IMR-90 (cell line): ENCODE results near the gene TYW5. TPM values are rescaled to one million over a fixed set of nuclear protein-coding genes. Genes with fewer than 3 reads are reported as not detected.

ENCODE experiments used
- ATAC-seq: fragments of 200-7000 bp; cut with Tn5 transposase; 2 replicates; pipeline ENCODE4 v1.9.1; 2020; ENCODE audit warnings: low read depth, mild to moderate bottlenecking, moderate library complexity
- BruUV-seq: library from RNA; stranded (reverse); fragments of 400-500 nt; replicated peaks from 2 replicates; lab custom pipeline; 2021; lab: Mats Ljungman, UMichigan
- CTCF ChIA-PET: fragments of 300-600 bp; formaldehyde crosslinking; extraction: SDS; loops from one replicate; lab custom pipeline; 2021; ENCODE audit warnings: antibody characterized with exemption; lab: Yijun Ruan, JAX
- POLR2A ChIA-PET: fragments of 300-600 bp; sonication (Branson Sonifier 250); formaldehyde crosslinking; loops from one replicate; lab custom pipeline; 2022; ENCODE audit warnings: antibody characterized with exemption; ENCODE audit not compliant: unreplicated experiment; lab: Charles Lee
- DNase-seq: peaks from one replicate; pipeline ENCODE4 v3.0.0; 2013
- H2AFZ ChIP-seq: replicated peaks from 2 replicates; pipeline ENCODE3; 2013; ENCODE audit warnings: low read length, mild to moderate bottlenecking; ENCODE audit not compliant: poor library complexity
- H2AK5ac ChIP-seq: 2 replicates; pipeline ENCODE4 v1.6.1; 2013; ENCODE audit warnings: low read depth, low read length, inconsistent platforms
- H2AK9ac ChIP-seq: replicated peaks from 2 replicates; pipeline ENCODE3; 2013; ENCODE audit warnings: mild to moderate bottlenecking, low read depth, low read length, moderate library complexity; ENCODE audit not compliant: poor library complexity
- H2BK120ac ChIP-seq: 2 replicates; pipeline ENCODE4 v1.6.1; 2013; ENCODE audit warnings: low read depth, low read length, inconsistent platforms
- H2BK15ac ChIP-seq: 3 replicates; pipeline ENCODE4 v1.6.1; 2013; ENCODE audit warnings: low read depth, low read length, inconsistent platforms
- H2BK20ac ChIP-seq: 2 replicates; pipeline ENCODE4 v1.6.1; 2013; ENCODE audit warnings: low read depth, mild to moderate bottlenecking, inconsistent platforms, low read length, moderate library complexity
- H2BK5ac ChIP-seq: 2 replicates; pipeline ENCODE4 v1.6.1; 2013; ENCODE audit warnings: mild to moderate bottlenecking, low read depth, low read length, inconsistent platforms; ENCODE audit not compliant: poor library complexity, severe bottlenecking
- H3K14ac ChIP-seq: replicated peaks from 2 replicates; pipeline ENCODE4 v1.6.1; 2013; ENCODE audit warnings: low read depth, low read length, inconsistent platforms
- H3K18ac ChIP-seq: 2 replicates; pipeline ENCODE4 v1.6.1; 2013; ENCODE audit warnings: low read depth, low read length, control low read depth
- H3K23ac ChIP-seq: 2 replicates; pipeline ENCODE4 v1.6.1; 2013; ENCODE audit warnings: low read depth, low read length, inconsistent platforms
- H3K27ac ChIP-seq: 2 replicates; pipeline ENCODE4 v1.5.1; 2013; ENCODE audit warnings: mild to moderate bottlenecking, control low read depth, low read length; ENCODE audit not compliant: insufficient read depth
- H3K27me3 ChIP-seq: 2 replicates; pipeline ENCODE4 v1.6.1; 2013; ENCODE audit warnings: low read length; ENCODE audit not compliant: control insufficient read depth, insufficient read depth
- H3K36me3 ChIP-seq: 2 replicates; pipeline ENCODE4 v1.6.1; 2013; ENCODE audit warnings: low read length, mixed read lengths; ENCODE audit not compliant: control insufficient read depth, insufficient read depth
- H3K4ac ChIP-seq: 2 replicates; pipeline ENCODE4 v1.6.1; 2013; ENCODE audit warnings: low read depth, low read length, inconsistent platforms
- H3K4me1 ChIP-seq: 2 replicates; pipeline ENCODE4 v1.6.1; 2013; ENCODE audit warnings: low read length, mixed read lengths; ENCODE audit not compliant: control insufficient read depth, insufficient read depth
- H3K4me2 ChIP-seq: 2 replicates; pipeline ENCODE4 v1.6.1; 2013; ENCODE audit warnings: low read depth, mild to moderate bottlenecking, control low read depth, low read length, moderate library complexity
- H3K4me3 ChIP-seq: 2 replicates; pipeline ENCODE4 v1.5.1; 2013; ENCODE audit warnings: low read depth, mild to moderate bottlenecking, control low read depth, low read length, moderate library complexity; ENCODE audit not compliant: insufficient read depth
- H3K56ac ChIP-seq: 2 replicates; pipeline ENCODE4 v1.6.1; 2013; ENCODE audit warnings: low read length, inconsistent platforms; ENCODE audit not compliant: insufficient read depth; ENCODE audit errors: extremely low read depth
- H3K79me1 ChIP-seq, 2 experiments: 2 replicates each; pipeline ENCODE4 v1.6.1; 2013; ENCODE audit warnings: low read length in 2 of 2, inconsistent platforms in 1 of 2, low read depth in 1 of 2
- H3K9ac ChIP-seq: 2 replicates; pipeline ENCODE4 v1.6.1; 2013; ENCODE audit warnings: low read depth, low read length, control low read depth
- H3K9me1 ChIP-seq: 2 replicates; pipeline ENCODE4 v1.6.1; 2013; ENCODE audit warnings: low read length, inconsistent platforms; ENCODE audit not compliant: insufficient read depth
- H3K9me3 ChIP-seq: 2 replicates; pipeline ENCODE4 v1.6.1; 2013; ENCODE audit warnings: low read length; ENCODE audit not compliant: control insufficient read depth, insufficient read depth
- H4K20me1 ChIP-seq: 2 replicates; pipeline ENCODE4 v1.6.1; 2013; ENCODE audit warnings: low read length, inconsistent platforms; ENCODE audit not compliant: insufficient read depth
- H4K5ac ChIP-seq: 2 replicates; pipeline ENCODE4 v1.6.1; 2013; ENCODE audit warnings: mild to moderate bottlenecking, low read depth, low read length, control low read depth
- H4K8ac ChIP-seq, 2 experiments: 2 replicates each; pipeline ENCODE4 v1.6.1; 2013; ENCODE audit warnings: low read depth in 2 of 2, low read length in 2 of 2, control low read depth in 1 of 2, inconsistent platforms in 1 of 2
- H4K91ac ChIP-seq: 2 replicates; pipeline ENCODE4 v1.6.1; 2013; ENCODE audit warnings: low read depth, low read length, inconsistent platforms; ENCODE audit not compliant: insufficient read depth
- BHLHE40 ChIP-seq: fragments of 150-350 bp; IDR thresholded peaks from 2 replicates; pipeline ENCODE4 v1.6.1; 2016; ENCODE audit warnings: mild to moderate bottlenecking, low read depth, low read length
- CEBPB ChIP-seq: IDR thresholded peaks from 2 replicates; pipeline ENCODE4 v1.6.1; 2012; ENCODE audit warnings: low read depth, low read length, improper control_type of control experiment
- CHD1 ChIP-seq: IDR thresholded peaks from 2 replicates; pipeline ENCODE4 v1.6.1; 2012; ENCODE audit warnings: low read depth, low read length, improper control_type of control experiment
- CTCF ChIP-seq: conservative IDR thresholded peaks from 2 replicates; pipeline ENCODE4 v1.5.1; 2012; ENCODE audit warnings: mild to moderate bottlenecking, low read depth, low read length, improper control_type of control experiment
- ELK1 ChIP-seq: fragments of 150-350 bp; IDR thresholded peaks from 2 replicates; pipeline ENCODE4 v1.6.1; 2016; ENCODE audit warnings: low read depth, mild to moderate bottlenecking, low read length, moderate library complexity, borderline replicate concordance
- FOS ChIP-seq: fragments of 150-350 bp; IDR thresholded peaks from 2 replicates; pipeline ENCODE4 v1.6.1; 2016; ENCODE audit warnings: low read depth, low read length
- MAFK ChIP-seq: IDR thresholded peaks from 2 replicates; pipeline ENCODE4 v1.6.1; 2012; ENCODE audit warnings: low read depth, low read length, improper control_type of control experiment
- MAZ ChIP-seq: IDR thresholded peaks from 2 replicates; pipeline ENCODE4 v1.6.1; 2012; ENCODE audit warnings: low read depth, mild to moderate bottlenecking, low read length, improper control_type of control experiment, moderate library complexity, borderline replicate concordance
- MXI1 ChIP-seq: IDR thresholded peaks from 2 replicates; pipeline ENCODE4 v1.6.1; 2012; ENCODE audit warnings: low read depth, mild to moderate bottlenecking, low read length, moderate library complexity, borderline replicate concordance
- NFE2L2 ChIP-seq: fragments of 150-350 bp; IDR thresholded peaks from 2 replicates; pipeline ENCODE4 v1.6.1; 2016; ENCODE audit warnings: low read depth, mild to moderate bottlenecking, low read length
- POLR2A ChIP-seq: IDR thresholded peaks from 2 replicates; pipeline ENCODE4 v1.6.1; 2012; ENCODE audit warnings: mild to moderate bottlenecking, low read depth, low read length
- RAD21 ChIP-seq: IDR thresholded peaks from 2 replicates; pipeline ENCODE4 v1.6.1; 2012; ENCODE audit warnings: low read length, improper control_type of control experiment
- RCOR1 ChIP-seq: IDR thresholded peaks from 2 replicates; pipeline ENCODE4 v1.6.1; 2012; ENCODE audit warnings: mild to moderate bottlenecking, low read length, improper control_type of control experiment; ENCODE audit not compliant: insufficient replicate concordance
- RFX5 ChIP-seq: IDR thresholded peaks from 2 replicates; pipeline ENCODE4 v1.8.0; 2012; ENCODE audit warnings: low read depth, mild to moderate bottlenecking, low read length, moderate library complexity
- SMC3 ChIP-seq: fragments of 150-350 bp; IDR thresholded peaks from 2 replicates; pipeline ENCODE4 v1.6.1; 2016; ENCODE audit warnings: low read depth, mild to moderate bottlenecking, antibody characterized with exemption, low read length, moderate library complexity
- dilution Hi-C: fragments of 300-500 bp; cut with HindIII; formaldehyde crosslinking; loops from one replicate; pipeline ENCODE4 v1.14.3; 2018; ENCODE audit warnings: low sequenced_read_pairs; ENCODE audit not compliant: unreplicated experiment
- in situ Hi-C: fragments of 300-500 bp; cut with MboI; formaldehyde crosslinking; loops from 3 replicates; pipeline ENCODE4 v1.14.3; 2019; ENCODE audit warnings: low sequenced_read_pairs, inconsistent platforms, mixed read lengths
- intact Hi-C: fragments of 100-400 bp; cut with micrococcal nuclease; formaldehyde crosslinking; loops from 2 replicates; pipeline ENCODE4 v1.10.0; 2022
- polyA plus RNA-seq, 3 experiments: library from polyadenylated mRNA; depleted of rRNA; stranded (reverse); fragments of >200 nt; gene quantifications; 2 replicates each; pipeline ENCODE4 v1.2.3, GENCODE V29; 2012; ENCODE audit warnings: low replicate concordance in 1 of 3
- total RNA-seq: library from RNA; depleted of rRNA; stranded (reverse); fragments of >200 nt; gene quantifications from 2 replicates; pipeline ENCODE4 v1.2.3, GENCODE V29; 2012
- TF ChIP-seq, protein P1 (sequence below): fragments of 150-350 bp; IDR thresholded peaks from 2 replicates; pipeline ENCODE4 v1.6.1; 2017; ENCODE audit warnings: mild to moderate bottlenecking, antibody characterized with exemption, low read length, low read depth

Gene TYW5
- total and polyA plus RNA-seq, 2 of the 4 experiments (the other 2 are of a cell fraction) = 3.8 to 4.0 TPM

- no peak overlapping the region for H3K14ac ChIP-seq
- no peaks in the 10 kb centered on the region for H3K9me3 ChIP-seq
- no peaks in the 10 kb centered on the region for H3K79me1 ChIP-seq
- H3K56ac ChIP-seq = no peak overlapping the region
- H3K9me1 ChIP-seq = no peaks in the 10 kb centered on the region
- H2BK20ac ChIP-seq = no peak overlapping the region
- no peak overlapping the region for H3K23ac ChIP-seq
- dilution Hi-C loops (no loop called here), intact Hi-C loops (no loop called here), in situ Hi-C loops (no loop called here)
- no peak overlapping the region for H3K4me2 ChIP-seq
- H2AK9ac ChIP-seq = no peak overlapping the region
- DNase-seq = no peak
- no peaks in the 10 kb centered on the region for H3K4me1 ChIP-seq
- no peaks in the 10 kb centered on the region for H3K27me3 ChIP-seq
- no peak for ATAC-seq
- no peak overlapping the region for H2BK15ac ChIP-seq
- no peak overlapping the region for H3K4ac ChIP-seq
- no peak overlapping the region for H3K9ac ChIP-seq
- no peak overlapping the region for H4K5ac ChIP-seq
- H4K91ac ChIP-seq = no peak overlapping the region
- H3K36me3 ChIP-seq = no peaks in the 10 kb centered on the region
- POLR2A ChIA-PET = no interaction called here
- no peak for TF ChIP-seq POLR2A
- TF ChIP-seq RAD21 = no peak
- TF ChIP-seq RFX5 = no peak
- TF ChIP-seq BHLHE40 = no peak
- TF ChIP-seq, protein P1, sequence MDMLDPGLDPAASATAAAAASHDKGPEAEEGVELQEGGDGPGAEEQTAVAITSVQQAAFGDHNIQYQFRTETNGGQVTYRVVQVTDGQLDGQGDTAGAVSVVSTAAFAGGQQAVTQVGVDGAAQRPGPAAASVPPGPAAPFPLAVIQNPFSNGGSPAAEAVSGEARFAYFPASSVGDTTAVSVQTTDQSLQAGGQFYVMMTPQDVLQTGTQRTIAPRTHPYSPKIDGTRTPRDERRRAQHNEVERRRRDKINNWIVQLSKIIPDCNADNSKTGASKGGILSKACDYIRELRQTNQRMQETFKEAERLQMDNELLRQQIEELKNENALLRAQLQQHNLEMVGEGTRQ = no peak
- no peak for TF ChIP-seq FOS
- TF ChIP-seq ELK1 = no peak
- TF ChIP-seq RCOR1 = no peak
- no peak for TF ChIP-seq NFE2L2
- TF ChIP-seq MXI1 = no peak
- TF ChIP-seq CTCF = no peak
- TF ChIP-seq CHD1 = no peak
- TF ChIP-seq SMC3 = no peak
- TF ChIP-seq MAZ = no peak
- TF ChIP-seq MAFK = no peak
- no peak for TF ChIP-seq CEBPB
- no peak overlapping the region for H4K8ac ChIP-seq
- CTCF ChIA-PET = no interaction called here
- no peak overlapping the region for H3K18ac ChIP-seq
- no TSS peak for BruUV-seq
- no peak overlapping the region for H2AK5ac ChIP-seq
- no peaks in the 10 kb centered on the region for H4K20me1 ChIP-seq
- H2BK5ac ChIP-seq = no peak overlapping the region
- H2AFZ ChIP-seq = no peak overlapping the region
- H3K27ac ChIP-seq = no peak overlapping the region
- H2BK120ac ChIP-seq = no peak overlapping the region
- H3K4me3 ChIP-seq = no peak overlapping the region
Measured at GRCh38 chr2:199882667-199883066, 72.6 kb downstream of the TYW5 start.
